Measurements from ENCODE around the gene ALDH1B1.
A peak's percentile ranks its signal among the peaks of the same experiment; 100 is the strongest.

Gene ALDH1B1

DNA sequence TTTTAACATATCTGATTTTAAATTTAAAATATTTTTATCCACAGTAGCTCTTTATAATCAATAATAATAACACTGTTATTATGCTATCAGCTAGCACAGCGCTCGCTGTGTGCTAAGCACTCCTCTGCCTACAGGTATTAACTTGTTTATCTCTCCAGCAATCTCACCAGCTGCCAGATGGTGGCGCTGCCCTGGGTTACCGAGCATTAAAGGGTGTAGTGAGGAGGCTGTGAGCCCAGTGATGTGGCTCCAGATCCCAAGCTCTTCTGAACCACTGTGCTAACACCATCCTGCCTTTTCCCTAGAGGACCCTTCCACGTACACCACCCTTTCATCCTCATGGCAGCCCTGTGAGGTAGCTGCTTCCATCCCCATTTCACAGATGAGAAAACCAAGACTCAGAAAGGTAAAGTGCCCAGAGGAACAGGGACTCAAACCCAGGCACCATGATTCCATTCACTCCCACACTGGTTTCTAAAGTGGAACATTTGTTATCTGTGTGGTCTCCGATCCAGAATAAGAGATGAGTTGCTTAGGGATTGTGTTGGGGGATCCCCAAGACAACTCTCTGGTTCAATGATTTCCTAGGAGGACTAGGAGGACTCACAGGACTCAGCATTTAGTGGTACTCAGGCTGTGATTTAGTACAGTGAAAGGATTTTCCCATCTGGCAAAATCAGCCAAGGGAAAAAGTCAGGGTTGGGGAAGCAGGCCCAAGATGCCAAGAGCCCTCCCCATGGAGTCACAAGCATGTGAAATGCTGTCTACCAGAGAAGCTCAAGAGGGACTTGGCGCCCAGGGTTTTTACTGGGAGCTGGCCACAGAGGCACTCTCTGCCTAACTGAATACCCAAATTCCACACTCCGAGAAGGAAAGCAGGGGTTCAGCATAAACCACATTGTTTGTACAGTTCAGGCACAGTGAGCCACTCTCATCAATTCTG is 24.8 kb downstream of the ALDH1B1 start:
- peak; percentile 32 for DNase-seq

DNA sequence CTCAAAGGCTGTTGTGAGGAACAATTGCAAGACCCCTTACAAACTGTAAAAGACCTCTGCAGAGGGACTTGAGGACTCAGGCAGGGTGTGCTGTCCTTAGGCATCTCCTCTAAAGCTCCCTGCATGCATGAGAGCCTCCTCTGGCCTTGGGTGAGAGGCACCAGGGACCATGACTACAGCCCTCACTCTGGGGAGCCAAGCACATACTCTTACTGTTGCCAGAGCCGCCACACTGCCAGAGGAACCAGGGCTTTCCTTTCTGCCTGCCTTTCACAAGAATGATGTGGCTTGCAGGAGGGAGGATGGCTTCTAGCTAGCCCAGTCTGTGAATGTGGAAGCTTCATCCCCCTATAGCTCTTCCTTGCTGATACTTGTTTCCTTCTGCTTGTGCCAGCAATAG is 25.9 kb downstream of the ALDH1B1 start:
- no peak for DNase-seq

DNA sequence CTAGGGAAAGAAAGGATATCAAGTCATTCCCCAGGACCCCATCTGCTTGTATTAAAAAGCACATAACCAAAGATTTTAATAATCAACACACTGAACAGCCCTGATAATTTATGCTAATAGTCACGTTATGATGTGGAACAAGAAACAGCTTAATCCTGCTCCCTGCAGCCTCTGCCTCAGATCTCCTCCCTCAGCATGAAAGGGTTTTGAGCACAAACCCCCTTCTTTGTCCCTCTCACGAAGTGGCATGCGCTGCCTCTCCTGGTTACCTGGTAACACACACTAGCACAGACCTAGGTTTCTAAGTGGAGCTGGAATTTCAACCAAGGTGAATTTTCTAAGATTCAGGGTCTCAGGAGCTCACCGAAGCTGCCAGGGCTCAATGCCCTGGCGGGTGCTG is 26.7 kb downstream of the ALDH1B1 start:
- DNase-seq, result no peak

DNA sequence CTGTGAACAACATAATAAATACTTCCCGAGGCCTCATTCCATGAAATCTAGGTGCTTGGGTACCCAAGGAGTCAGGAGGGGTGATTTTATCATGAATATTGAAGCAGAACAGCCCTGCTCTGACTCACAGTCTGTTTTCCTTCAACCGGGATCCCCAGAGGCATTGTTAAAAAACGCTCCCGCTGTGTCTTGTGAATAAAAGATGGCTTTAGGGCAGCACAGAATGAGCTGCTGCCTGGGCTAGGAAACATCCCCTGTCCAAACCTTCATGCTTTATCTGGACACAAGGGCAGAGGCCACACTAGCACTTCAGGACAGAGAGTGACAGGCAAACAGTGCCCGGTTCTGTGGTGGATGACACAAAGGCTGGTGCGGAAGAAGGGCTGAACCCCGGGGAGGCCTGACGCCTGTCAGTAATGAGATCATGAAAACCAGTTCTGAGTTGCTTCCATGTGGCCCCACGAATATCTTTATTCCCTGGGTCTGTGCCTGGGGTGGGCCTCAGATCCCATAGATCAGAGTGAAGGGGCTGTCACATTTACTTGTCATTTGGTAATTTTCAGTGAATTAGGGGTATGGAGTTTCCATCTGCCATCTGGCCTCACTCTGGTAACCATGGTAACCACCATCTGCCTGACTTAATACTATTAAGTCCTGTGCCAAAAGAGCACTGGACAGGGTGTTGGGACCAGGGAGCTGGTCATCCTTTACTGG is 29.2 kb downstream of the ALDH1B1 start:
- no peak for DNase-seq

DNA sequence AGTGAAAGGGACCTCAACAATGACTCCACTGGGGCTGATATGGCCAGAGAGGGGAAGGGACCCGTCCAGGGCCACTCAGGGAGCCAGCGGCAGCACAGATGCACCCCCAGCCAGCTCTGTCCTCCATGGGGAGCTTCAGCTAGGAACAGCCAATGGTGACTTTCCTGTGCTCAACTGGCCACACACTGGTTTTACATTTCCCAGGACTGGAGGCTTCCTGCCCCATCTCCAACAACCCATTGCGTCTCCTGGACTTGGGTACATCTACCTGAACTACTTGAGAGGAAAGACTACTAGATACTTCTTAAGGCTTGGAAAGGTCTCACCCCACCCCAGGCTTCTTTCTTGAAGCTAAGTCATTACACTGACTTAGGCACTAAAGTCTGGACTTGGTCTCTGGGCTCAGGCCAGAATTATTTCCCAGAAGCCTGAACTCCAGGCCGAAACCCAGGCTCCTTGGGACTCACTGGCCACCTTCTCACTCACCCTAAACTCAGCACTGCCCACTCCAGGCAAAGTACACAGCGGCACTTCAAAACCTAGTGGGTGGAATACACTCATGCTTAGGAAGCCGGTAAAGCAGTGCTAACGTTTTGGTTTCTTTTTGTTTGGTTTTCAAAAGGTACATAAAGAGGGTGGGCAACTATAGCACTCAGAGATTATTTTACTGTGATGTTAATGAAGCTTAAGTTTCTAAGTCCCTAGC is 30.2 kb downstream of the ALDH1B1 start:
- DNase-seq, result no peak

DNA sequence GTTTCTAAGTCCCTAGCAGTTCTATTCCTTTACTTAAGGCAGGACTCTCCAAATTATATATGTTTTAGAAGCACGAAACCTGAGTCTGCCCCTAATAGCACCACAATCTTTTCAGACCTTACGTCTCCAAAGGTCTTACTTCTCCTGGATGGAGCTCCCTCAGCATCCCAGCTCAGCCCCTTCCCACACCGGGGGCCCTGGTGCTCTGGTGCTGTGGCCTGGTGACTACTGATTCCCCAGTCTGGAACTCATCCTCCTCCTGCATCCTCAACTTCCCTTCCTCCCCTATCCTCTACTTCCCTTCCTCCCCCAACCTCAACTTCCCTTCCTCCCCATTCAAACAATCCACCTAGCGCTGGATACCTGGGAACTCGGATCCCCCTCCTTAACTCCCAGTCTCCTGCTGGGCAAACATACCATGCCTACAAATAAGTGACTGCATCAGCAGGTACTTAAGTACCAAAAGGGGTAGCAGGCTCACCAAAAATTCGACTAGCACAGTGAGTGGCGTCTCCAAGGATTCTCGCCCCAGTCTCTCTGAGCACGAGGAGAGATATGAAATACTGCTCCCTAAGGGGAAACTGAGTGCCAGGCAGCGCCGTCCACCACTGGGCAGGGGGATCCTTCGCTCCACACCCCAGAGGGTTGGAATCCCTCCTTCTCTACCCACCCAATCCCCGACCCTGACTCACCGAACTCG is 30.9 kb downstream of the ALDH1B1 start:
- no peak for DNase-seq

DNA sequence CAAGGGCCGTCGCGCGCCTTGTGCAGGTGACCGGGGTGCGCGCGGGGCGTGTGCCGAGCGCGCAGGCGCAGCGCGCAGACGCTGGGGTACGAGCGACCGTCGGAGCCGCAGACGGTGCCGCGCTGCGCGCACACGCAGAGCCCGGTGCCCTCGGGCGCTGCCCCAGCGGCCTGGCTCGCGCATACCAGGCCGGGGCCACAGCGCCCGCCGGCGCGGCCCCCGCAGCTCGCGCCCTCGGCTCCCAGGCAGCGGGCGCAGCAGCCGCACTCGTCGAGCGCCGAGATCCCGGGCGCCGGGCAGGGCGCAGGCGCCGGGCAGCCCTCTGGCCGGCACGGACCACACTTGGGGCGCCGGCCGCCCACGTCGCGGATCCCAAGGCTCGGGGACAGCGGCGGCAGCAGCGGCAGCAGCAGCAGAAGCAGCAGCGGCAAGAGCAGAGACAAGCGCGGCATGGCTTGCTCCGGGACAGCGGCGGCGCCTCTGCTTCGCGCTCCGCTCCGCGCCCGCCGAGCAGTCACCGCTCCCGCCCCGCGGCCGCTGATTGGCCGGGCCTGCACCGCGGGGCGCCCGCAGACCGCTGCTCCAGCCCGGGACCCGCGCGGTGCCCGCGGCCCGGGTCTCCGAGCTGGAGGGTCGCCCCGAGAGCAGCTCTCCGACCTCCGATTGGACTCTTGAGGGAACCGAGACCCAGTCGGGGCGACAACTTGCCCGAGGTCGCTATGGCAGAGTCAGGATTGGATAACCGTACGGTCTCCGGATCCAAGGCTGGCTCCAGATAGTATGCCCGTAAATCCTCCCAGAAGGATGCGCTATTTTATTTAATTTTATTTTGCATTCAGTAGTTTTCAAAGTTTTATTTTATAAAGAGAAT is 31.7 kb downstream of the ALDH1B1 start, which contains the start of gene IGFBPL1:
IGFBPL1 (minus strand) TSS at position 482 of the 871 bp plus-strand sequence; CDS start at position 452, 30 bp downstream.
- no peak for DNase-seq

DNA sequence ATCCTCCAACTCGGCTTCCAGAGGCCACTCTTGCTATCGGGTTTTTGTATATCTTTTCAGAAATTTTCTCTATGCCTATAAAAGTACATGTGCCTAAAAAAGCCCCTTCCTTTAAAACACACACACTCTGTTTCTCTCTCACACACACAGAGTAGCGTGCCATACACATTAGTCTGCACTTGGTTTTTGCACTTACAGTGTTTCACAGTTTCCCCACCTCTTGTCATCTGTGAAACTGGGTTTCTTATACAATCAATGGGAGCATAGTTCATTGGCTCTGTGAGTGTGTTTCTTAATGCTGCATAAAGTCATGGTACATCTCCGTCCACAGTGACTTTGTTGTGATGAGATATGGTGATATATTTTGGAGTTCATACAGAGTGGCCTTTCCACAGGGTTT is 32.4 kb downstream of the ALDH1B1 start:
- no peak for DNase-seq

DNA sequence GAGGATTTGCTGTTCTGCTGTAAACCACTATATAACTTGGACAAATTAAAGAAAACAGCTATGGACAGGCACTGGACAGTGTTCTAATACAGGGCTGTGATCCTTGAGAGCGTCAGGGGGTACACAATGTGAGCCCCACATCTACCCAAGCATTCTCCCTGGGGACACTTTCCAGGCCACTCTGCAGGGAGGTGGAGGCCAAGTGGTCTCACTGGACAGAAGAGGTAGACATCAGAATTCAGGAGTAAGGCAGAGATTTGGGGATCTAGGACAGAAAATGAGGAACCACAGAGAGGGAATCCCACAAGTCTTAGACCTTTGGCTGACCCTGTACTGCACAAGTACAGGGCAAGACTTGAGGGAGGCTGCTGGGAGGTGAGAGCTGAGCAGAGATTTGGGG is 35.6 kb downstream of the ALDH1B1 start:
- no peak for DNase-seq

DNA sequence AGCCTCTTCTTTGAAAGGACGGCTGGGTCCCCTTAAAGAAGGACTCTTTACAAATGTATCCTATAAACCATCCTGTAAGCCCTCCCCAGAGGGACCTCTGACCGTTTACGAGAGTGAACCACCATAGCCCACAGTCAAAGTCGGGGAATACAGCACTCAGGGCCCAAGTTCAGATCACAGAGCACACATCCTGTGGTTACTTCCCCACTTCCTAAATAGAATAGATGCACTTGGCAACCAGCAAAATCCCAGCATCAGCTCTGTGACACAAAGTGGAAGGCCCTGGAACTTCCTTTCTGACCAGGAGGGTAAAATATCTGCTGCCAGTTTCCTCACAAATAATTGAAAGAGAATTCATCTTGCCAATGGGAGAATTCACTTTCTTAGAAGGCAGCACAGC is 38.6 kb downstream of the ALDH1B1 start:
- no peak for DNase-seq

DNA sequence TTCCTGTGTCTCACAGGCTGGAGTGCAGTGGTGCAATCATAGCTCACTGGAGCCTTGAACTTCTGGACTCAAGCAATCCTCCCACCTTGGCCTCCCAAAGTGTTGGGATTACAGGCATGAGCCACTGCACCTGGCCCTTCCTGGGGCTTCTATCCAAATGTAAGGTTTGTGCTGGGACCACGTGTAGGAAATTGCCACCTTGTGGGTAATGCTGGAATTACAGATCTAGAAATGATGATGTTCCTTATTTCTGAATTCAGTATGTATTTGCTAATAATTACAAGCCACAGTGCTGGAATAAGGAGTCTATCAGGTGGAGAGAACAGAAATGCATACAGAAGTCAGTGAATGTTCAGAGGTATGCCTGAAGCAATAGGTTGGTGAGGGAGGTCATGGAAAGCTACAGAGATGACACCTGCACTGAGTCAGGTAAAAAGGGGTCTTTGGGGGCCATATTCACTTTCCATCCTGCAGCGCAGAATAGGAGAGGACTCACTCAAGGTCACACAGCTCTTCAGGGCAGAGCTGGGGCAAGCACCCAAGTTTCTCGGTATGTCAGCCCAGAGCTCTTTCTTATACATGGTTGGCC is 40.5 kb downstream of the ALDH1B1 start:
- DNase-seq, result no peak

DNA sequence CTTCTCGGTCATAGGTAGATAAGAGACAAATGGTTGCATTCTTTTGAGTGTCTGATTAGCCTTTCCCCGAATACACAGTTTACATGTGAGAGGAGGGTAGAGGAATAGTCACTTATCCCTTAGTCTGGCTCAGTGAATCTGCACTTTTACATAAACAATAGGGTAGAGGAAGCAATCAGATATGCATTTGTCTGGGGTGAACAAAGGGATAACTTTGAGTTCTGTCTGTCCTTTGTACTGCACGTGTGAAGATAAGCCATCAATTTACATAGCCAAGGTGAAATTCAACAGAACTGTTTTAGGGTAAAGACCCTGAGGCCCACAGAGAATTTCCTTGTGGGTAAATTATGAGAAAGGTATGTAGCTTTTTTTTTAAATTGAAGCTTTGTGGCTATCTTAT is 41.9 kb downstream of the ALDH1B1 start:
- no peak for DNase-seq

DNA sequence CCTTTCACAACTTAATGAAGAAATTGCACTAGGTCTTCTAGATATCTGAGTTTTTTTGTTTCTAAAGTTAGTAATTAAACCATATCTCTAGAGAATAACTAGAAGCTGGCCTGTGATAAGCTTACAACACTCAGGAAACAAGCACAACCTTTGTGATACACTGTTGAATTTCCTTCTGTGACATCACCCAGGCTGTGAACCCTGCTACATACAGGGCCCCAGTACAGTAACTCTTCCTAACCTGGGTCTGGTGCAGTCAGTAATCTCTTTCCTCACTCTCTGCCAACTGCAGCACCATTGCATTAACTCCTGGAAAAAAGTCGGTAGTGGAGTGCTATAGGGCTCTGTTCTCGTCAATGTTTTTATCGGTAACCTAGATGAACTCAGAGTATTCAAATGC is 42.4 kb downstream of the ALDH1B1 start:
- DNase-seq, result no peak

DNA sequence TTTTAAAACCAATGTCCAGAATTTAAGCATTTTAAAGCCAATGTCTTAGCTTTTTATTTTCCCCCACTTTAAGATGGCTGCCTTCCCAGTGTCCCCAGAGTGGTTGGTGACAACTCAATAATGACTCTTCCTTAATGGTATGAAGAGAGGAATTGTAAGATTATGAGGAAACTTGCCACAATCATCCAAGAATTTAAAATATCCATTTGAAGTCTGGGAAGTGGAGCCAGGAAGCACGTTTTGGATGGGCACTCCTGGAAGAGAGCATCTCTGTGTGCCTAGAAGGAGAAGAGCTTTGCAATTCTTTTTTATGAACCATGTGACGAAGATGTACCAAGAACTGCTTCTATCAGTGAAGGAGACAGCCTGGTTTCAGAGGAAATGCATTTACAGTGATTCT is 43.0 kb downstream of the ALDH1B1 start:
- no peak for DNase-seq

DNA sequence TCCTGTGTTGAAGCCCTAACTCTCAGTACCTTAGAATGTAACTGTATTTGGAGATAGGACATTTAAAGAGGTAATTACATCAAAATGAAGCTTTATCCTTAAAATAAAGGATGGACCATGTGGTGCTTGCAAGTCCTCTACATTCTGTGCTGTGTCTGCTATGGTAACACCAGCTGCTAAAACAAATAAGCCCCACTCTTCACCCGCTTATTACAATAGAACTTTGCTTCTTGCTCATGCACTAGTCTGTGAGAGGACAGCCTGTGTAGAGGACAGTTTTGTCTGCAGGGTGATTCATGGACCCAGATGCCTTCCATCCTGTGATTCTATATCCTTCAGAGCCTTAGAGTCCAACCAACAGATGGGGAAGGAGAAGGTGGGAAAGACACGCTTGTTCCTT is 44.2 kb downstream of the ALDH1B1 start:
- DNase-seq, result no peak

DNA sequence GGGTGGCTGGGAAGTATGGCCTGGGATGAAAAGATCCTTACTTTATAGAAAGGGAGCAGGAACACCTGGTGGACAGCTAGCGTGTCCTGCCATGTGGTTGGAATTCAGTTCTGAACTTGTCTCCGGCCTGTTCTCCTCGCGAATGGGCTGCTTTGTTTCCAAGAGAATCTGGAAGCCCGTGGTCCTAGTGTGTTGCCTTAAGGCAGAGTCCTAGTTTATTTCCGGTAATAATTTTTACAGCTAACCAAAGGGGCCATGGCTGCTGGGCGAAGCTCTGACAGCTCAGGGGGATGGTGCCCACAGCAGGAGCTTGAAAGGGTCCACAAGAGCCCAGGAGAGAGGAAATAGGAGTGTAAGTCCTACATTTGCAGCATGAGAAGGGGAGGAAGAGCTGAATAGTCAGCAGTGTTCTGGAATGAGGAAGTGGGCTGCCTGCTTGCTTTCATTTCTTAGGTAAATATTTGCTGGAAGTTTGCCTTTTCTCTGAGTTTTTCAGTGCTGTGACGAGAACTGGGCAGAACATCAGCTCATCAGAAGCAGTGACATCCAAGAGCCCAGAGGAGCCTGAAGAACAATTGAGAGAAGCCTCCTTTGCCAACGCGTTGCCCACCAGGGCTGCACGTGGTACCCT is 44.8 kb downstream of the ALDH1B1 start:
- DNase-seq, result no peak

DNA sequence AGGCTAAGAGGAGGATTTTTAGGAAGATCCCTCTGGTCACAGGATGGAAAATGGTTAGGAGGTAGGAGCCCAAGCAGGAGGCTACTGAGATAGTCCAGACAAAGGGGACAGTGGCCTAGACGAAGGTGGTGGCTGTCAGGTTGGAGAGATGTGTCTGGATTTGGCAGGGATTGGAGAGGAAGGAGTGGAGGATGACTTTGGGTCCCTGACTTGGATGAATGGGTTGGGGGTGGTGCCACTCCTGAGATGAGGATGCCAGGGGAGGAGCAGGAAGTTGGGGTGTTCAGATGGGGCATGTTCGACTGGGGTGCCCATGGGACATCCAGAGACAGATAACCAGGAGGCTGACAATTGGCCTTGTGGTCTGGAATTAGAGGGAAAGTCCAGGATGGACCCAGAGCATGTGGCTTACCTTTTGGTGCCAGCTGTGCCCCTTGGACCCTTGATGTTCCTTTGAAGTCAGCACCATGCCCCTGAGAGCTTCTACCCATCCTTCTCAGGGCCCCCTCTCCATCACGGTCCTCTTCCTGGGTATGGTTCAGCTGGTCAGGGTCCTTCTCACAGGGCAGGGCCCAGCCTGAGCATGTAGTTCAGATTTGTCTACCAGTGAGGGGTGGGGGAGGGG is 46.9 kb downstream of the ALDH1B1 start:
- no peak for DNase-seq

DNA sequence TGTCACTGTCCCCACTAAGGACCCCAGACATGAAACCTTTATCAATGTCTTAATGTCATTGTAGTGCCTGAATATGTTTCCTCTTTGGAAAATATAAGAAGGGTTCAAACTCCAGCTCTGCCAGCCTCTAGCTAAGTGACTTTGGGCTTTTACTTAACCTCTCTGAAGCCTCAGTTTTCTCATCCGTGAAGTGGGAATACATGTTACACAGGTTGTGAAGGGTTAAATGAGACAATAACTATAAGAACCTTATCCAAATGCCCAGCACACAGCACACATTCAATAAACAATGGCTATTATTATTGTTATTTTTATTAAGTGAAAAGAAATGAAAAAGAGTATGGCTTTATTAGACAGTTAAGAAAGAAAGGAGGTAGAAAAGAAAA is 47.4 kb downstream of the ALDH1B1 start:
- no peak for DNase-seq

DNA sequence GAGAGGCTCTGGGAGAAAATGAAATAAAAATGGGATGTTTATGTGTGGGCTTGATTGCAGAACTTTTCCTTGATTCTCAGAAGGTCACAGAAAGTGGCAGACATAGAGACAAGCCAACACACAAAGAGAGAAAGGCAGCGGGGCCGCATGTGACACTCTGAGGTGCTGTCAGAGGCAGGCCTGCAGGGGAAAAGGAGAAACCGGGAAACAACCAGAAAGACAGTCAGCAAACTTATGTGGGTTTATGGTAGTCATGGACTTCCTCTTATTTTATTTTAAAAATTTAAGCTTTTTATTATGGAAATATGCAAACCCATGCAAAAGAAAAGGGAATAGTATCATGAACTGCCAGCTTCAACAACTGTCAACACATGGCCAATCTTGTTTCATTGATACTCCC is 48.0 kb downstream of the ALDH1B1 start:
- DNase-seq, result no peak

DNA sequence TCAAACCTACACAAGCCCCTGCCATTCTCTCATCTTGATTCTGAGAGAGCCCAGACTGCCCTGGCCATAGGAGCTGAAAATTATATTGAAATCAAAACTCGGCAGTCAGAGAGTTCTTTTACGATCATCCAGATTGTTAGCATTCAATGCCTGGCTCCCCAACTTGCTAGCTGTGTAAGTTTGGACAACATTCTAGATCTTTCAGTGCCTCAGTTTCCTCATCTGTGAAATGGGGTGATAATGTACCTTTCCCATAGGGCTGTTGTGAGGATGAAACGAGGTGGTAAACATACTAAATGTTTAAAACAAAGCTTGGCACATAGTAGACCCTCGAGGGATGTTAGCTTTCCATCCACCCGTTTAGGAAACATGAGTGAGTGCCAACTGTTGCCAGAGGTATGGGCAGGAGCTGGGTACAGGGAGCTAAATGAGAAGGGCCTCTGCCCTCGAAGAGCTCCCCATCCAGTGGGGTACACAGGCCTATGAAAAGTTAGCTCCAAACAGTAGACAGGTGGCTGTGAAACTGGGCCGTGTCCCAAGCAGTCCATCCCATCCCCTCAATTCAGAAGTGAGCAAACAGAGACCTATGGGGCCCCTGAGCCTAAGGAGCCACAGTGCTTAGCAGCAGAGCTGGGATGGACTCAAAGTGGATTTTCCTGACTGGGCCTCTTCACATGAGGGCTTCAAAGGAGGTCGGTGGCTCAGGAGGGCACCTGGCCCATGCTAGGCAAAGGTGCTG is 49.0 kb downstream of the ALDH1B1 start:
- no peak for DNase-seq

All from activated naive CD4-positive, alpha-beta T cell treated with anti-CD3 and anti-CD28 coated beads, Interleukin-2, amount 50 U/mL, for 16 hours (primary cell).